HS-5 (cell line): ENCODE data around the gene SND1.

Source experiments
- DNase-seq: peaks from one replicate; pipeline ENCODE4 v3.0.0-alpha.2; 2012; ENCODE audit warnings: low read depth

SND1 gene

DNA sequence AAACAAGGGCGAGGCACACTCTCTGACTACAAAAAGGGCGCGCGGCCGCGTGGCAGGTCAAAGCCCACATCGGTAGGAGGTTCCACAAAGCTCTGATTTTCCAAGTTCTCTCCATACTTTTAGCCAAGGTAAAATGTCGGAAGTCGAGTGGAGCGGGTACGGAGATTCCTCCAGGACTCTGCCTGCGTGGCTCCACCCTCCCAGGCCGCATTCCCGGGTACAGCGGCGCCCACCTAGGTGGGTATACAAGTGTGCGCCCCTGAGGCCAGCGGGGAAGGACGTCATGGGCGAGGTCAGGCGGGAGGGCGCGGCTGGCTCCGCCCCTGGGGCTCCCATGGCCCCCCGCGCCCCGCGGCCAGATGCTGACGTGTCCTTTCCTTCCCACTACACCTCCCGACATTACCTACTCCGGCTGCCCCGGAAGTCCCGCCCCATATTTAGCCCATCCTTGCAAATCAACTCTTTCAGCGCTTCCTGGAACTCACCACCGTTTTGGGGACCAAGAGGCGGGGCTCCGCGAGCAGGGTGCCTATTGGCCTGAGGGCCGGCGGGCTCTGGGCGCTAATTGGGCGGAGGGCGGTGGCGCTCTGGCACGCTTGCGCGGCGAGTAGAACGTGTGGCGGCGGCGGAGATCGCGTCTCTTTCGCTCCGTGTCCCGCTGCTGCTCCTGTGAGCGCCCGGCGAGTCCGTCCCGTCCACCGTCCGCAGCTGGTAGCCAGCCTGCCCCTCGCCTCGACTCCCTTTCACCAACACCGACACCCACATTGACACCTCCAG lies at the start of gene SND1:
SND1 (plus strand) TSS at position 639 of the 777 bp plus-strand sequence. CDS start 180 bp downstream, outside the sequence.
- DNase-seq = peak; percentile 79

DNA sequence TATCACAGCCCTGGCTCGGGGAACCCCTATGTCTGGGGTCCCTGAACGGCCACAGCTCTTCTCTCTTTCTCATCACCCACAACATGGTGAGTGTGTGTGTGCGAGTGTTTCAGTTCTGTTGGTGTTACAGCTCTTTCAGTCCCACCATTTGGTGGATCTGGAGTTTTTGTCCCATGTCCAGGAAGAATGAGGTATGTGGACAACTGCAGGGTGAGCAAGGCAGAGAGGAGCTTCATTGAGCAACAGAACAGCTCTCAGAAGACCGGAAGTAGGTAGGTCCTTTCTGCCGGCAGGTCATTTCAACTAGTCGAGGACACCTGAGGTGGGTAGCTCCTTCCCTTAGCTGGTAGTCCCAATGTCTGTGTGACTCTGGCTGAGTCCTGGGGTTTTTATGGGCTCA lies 43.5 kb upstream of the SND1 start:
- DNase-seq = no peak

DNA sequence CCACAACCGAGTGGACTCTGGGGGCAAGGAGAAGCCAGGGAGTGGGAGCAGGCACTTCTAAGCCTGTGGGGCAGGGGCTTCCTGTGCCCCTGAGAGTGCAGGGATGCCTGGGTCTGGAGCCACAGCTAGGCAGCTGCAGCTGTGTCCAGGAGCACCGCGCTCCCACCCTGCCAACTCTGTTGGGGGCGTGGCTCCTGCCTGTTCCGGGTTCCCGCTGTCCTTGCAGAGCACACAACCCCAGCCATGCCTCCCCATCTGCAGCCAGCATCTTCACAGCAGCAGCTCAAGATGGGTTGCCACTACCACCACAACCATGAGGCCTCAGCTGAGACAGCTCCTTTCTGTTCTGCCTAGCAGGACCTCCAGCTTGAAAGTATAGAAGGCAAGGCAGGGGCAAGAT lies 42.7 kb upstream of the SND1 start:
- no peak for DNase-seq

DNA sequence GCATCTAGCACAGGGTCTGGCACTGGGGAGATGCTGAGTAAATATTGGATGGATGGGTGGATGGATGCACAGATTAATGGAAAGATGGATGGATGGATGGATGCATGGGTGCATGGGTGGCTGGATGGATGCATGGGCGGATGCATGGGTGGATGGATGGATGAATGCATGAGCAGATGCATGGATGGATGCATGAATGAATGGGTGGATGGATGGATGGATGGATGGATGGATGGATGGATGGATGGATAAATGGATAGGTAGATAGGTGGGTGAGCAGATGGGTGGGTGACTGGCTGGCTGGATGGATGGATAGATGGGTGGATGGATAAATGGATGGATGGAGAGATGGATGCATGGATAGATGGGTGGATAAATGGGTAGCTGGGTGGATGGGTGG lies 39.7 kb upstream of the SND1 start:
- no peak for DNase-seq

DNA sequence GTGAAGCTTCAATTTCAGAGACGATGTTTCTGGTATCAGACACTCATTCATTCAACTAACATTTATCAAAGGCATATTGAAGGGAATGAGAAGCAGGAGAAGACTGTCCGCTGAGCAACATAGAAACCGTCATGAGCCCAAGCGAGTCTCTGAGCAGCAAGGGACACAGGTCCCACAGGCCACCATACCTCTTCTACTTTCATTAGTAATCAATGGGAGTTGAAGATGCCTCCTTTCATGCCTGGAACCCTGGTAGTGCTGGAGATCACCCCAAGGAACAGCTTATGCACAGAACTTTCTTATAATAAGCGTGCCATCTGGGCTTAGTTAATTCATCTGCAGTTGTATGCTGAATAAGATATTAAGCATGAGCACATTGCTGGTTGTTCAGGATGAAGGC lies 35.3 kb upstream of the SND1 start:
- no peak for DNase-seq

DNA sequence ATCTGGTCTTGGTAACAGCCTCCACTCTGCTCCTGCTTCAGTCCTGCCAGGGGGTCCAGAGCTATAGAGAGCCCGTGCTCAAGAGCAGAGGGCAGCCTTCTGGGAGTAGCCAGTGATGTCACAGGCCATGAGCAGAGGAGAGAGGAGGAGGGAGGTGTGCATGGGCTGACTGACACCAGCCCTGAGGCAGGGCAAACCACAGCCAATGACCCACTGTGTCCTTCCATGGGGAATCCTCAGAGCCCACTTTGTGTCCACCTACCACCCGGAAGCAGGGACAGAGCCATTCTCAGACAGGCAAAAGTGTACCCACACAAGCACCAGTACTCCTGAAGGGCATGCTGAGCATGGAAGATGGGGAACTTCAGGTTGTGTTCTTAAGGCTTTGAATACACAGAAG lies 34.0 kb upstream of the SND1 start, which contains the start of gene PAX4:
PAX4 (minus strand) TSS at position 101 of the 400 bp plus-strand sequence. CDS start 2,214 bp downstream, outside the sequence.
- DNase-seq = no peak

DNA sequence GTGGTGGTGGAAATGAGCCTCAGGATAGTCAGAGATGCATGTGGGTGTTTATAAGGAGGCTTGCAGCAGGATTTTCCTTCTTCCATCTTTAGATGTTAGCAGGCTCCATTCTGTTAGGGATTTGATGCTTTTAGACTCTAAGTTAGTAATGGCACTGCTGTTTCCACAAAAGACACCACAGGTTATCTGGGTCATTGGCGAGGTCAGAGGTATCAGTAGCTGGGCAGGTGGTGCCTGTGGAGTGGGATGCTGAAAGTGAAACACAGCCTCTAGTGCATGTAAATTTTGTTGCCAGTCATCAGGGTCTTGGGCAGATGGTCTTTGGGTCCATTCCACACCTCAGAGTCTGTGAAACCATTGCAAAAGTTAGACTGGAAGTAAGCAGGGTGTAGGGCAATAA lies 33.2 kb upstream of the SND1 start:
- DNase-seq = no peak

DNA sequence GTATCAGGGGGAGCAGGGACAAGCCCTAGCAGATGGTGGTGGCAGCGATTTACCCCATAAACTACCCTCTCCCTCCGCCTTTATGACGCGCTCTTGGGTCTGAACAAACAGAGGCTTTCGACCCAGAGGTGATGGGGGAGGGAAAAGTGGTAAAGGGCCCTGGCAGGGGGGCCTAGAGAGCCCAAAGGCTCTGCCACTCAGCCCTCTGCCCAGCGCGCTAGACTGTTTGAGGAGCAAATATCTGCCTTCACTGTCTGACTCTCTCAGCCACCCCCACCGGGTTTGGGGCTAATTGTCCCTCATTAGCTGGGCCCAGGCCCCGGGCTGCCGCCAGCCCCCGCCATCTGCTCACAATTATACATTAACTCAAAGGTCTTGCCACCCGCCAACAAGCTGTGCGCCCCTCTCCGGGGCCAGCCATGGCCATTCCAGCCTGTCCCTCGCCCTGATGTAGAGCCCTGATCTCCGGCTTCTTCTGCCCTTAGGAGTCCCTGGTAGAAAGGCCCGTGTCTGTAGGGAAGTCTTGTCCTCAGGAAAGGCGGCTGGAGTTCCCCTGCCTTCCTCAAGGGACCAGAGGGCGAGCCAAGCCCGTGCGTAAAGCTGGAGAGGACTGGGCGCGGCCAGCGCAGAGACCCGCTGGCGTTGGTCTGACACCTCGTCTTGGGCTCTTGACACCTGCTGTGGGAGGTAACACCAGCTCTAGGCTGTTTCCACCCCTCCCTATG lies 32.2 kb upstream of the SND1 start:
- no peak for DNase-seq

DNA sequence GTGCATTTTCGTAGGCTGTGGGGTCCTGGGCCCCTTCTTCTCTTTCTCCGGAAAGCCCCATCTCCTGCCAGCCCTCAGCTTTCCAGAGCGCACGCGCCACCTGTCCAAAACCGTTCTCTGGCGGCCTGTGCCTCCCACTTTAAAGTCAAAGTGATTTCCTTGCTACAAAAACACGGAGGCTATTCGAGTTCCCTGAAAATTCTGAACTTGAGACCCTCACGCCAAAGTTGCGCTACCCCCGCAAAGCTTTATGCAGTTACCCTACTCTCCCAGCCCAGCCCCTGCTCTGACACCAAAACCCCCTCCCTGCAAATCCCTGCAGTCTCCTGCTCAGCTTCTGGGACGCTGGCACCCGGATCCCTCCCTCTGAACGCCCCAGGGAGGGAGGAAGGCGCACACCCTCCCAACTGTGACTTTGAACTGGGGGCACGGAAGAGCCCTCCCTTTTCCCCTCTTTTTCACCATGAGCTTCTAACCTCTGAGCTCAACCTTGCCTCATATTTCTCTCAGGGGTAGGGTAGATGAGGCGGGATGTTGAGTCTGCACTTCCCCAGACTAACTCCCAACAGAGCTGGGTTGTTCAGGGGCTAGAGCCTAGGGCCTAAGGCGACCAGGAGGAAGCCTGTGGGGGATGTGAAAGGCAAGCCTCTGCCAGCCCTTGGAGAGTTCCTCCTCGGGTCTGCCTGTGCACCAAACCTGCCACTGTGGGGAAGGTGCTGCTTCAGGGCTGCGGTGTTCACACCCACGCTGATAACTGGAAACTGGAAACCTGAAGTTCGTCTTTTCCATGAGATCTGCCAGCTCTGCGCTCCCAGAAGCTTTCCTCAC lies 31.4 kb upstream of the SND1 start:
- no peak for DNase-seq

DNA sequence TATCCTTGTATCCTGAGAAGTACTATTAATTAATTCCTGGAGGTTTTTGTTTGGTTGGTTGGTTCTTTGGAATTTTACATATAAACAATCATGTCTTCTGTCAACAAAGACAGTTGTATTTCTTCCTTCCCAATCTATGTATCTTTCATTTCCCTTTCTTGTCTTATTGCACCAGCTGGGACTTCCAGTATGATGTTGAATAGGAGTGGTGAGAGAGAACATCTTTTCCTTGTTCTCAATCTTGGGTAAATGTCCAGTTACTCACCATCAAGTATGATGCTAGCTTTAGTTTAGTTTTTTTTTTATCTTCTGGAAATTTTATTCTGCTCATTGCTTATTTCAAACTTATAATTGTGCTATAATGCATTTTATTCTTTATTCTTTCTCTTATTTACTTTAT lies 26.7 kb upstream of the SND1 start:
- no peak for DNase-seq

DNA sequence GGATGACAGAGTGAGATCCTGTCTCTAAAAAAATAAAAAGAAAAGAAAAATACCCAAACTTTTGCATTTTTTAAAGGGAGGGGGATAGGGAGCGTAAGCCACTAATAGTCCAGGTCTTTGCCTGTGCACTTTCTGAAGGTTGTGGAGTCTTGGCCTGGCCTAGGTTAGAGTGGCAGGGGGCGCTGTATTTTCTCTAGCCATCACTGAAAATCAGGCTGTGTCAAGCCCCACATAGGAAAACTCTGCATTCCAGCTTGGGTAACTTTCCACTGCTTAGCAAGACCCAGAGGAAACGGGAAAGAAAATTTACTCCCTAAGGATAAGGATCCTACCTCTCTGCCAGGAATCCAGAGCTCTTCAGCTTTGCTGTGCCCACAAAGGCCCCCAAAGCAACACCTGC lies 23.5 kb upstream of the SND1 start:
- no peak for DNase-seq

DNA sequence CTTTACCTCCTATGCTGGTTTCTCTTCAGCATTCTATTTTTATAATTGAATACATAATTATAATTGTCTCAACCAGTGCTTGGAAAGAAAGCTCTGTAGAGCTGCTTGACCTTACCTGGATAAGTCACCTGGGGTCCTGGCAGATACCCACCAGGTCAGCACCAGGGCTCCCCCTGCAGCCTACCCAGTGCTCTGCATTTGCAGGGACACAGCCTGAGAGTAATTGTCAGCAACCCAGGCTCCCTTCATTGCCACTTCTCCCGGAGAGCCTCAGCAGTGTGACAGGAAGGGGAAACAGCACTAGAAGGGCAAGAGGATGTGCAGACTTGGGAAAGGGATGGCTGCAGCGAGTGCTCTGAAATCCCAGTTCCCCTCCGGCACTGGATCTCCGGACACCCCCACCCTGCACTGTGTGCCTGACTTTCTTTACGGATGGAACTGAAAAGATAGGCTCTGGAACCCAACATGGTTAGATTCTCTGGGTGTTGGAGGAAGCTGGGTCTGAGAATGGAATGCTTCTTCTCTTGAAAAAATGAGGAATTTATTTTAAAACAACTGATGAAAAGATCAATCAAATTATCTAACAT lies 22.6 kb upstream of the SND1 start:
- DNase-seq = no peak

DNA sequence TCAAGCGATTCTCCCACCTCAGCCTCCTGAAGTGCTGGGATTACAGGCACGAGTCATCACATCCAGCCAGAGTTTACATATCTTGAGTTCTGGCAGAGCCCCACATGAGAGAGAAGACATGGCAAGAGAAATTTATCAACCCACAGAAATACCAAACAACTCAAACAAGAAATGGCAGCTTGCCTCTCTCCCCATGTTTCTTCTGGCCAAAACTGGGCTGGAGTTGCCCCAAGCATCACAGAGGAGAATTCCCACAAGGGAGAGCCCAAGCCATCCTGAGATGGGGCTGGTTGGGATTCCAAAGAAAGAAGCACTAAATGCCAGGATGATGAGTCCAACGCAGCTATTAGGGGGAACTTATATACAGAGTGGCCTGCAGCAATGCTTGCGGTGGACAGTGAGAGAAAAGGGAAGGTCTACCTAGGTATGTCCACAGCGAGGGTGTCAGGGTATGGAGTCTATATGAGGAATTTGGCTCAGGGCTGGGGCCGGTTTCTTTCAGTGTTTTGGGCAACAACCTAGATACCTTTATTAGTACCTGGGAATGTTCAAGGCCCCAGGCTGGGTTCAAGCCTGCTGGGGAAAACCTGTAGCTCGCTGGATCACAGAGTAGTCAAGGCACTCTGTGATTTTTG lies 19.6 kb upstream of the SND1 start:
- DNase-seq = no peak

DNA sequence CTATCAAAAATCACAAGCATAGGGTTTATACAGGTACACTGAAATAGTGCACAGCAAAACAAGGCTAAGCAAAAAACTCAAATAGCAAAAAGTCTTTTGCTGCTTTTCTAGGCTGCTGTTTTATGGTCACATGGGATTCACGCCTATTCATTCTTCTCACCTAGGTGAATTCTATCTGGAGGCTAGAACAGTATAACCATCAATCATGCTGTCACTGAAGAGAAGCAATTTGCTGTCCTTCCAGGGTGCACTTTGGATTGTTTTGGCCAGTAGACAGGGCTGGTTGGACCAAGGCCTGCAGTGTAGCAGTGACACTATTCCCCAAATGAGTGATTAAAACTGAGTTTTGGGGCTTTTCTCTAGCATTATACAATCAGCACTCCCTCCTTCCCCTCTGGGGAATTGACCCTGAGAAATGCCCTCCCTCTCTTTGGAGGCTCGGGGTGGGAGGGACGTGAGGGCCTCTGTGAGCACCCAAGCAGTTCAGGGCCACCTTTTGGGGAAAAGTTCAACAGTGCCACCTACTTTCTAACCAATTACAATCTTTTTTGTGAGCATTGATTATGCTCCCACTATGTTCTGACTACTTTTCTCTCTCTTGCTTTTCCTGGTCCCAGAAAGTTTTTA lies 16.2 kb upstream of the SND1 start:
- DNase-seq = no peak

DNA sequence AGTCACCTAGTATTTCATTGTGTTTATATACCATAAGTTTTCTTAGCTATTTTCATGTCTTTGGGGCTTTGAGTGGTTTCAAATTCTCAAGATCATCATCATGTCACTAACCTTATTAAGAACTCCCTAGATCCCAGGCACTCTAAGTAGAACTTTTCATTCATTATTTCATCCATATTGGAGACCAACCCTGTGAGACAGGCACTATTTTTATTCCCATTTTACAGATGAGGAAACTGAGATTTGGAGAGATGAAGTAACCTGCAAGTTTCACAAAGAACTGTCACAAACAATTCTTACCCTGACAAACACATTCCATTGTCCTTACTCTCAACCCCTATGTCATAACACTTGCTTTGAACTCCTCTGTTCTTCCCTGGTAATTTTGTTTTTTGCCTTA lies 13.8 kb upstream of the SND1 start:
- no peak for DNase-seq

DNA sequence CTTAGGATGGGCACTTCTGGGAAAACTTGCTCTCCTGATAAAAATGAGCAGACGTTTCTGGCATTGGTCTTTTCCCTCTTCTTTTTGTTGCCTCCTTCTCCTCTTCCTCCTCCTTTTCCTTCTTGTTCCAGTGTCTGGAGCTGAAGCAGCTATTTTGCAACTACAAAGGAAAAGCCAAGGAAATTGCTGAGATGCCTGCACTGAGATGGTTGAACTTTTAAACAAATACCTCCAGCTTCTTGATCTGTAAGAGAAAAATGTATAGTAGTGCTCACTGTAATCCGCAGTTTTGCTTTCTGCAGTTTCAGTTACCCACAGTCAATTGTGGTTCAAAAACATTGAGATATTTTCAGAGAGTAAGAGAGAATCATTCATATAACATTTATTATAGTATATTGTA lies 7.5 kb upstream of the SND1 start:
- DNase-seq = no peak

DNA sequence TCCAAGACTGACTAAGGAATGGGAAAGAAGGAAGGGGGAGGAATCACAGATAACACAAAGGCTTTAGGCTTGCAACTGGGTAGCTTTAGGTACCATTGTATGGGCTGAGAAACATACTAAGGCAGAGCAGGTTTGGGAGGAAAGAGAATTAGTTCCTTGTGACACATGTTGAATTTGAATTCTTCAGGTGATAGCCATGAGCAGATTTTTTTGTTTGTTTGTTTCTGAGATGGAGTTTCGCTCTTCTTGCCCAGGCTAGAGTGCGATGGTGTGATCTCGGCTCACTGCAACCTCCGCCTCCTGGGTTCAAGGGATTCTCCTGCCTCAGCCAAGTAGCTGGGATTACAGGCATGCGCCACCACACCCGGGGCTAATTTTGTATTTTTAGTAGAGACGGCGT lies 4.4 kb upstream of the SND1 start:
- no peak for DNase-seq

DNA sequence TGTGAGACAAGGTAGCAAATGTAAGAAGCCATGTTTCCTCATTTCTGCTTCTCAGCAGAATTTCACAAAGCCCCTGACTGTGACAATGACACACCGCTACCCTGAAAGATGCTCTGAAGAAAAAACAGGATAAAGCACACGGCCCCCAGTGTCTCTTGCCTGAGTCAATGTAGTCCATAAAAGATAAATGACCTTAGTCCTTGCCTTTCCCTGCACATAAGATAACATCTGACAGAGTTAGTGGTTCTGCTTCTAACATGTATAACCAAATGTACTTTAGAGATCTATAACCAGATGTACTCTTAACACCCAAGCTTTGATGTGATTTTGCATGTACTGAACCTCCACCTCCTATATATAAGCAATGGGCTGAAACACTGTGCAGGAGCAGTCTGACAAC lies 3.0 kb upstream of the SND1 start:
- DNase-seq = no peak

DNA sequence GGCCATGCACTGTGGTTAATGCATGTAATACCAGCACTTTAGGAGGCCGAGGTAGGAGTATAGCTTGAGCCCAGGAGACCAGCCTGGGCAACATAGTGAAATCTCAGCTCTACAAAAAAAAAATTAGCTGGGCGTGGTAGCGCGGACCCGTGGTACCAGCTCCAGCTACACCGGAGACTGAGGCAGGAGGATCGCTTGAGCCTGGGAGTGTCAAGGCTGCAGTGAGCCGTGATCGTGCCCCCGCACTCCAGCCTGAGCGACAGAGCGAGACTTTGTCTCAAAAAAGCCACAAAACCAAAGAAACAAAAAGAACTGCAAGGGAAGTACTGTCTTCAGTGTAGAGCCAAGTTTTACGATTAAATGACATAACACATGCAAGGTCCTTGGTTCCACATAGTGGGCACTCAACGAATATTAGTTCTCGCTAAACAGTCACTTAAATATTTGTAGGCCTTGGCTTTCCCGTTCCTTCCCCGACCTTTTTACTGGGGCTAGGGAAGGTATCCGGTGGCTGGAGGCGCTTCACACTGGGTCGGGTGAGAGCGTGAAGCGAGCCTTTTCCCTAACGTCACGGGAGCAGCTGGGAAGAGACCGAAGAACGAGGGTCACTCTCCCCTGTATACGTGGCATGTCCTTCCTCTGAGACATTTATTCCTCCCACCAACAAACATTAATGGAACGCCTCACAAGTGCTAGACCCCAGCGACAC lies 993 bp upstream of the SND1 start:
- no peak for DNase-seq

DNA sequence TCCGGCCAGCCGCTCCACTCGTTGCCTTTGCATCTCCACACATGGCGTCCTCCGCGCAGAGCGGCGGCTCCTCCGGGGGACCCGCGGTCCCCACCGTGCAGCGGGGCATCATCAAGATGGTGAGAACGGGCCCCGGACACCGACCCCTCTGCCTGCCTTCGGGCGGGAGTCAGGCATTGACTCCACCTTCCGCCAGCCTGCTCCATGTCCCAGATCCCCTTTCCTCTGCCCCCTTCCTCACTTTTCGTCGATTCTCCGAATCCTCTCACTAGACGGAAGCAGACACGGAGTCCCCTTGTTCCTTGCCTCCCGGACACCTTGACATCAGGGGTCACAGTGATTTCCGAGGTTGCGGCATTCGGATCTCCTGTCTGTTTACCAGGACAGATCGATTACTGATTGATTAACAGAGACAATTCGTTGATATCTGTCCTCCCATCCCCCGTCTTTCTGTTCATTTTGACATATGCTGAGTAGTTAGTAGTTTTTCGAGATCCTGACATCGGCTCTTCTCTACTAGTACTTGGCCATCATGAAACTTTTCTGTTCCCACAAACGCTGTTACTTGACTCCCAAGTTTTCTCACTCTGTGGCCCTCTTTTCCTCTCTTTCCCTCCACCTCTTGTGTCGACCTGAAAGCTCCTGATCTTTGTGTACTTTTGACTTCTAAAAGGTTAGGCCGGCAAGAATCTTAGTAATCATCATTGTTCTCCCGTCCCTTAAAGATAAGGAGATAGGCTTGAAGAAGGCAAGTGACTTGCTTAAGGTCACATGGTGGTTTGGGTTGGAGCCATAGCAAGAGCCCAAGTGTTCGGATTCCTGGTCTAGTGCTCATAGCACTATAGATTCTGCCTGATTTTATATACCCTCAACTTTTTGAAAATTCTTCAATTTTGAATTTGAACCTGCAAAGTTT lies 597 bp downstream of the SND1 start:
- DNase-seq = no peak
